Transverse colon (tissue), 4 donors: ENCODE results near the gene GJE1. TPM values are rescaled to one million over a fixed set of nuclear protein-coding genes. Genes with fewer than 3 reads are reported as not detected.
"Not testable (repeated sequence)": the region's sequence is repeated elsewhere in the genome, so short reads cannot be mapped to it uniquely, and the experiment has no call there.

Experiments
- DNase-seq: peaks from one replicate; pipeline ENCODE4 v3.0.0-alpha.2; 2019
- H3K27ac ChIP-seq, 4 donors: fragments of 200-600 bp; sonication (generic); 2 replicates each; pipeline ENCODE4 v1.5.1; 2016 to 2018; ENCODE audit warnings: inconsistent platforms in 4 of 4
- H3K27me3 ChIP-seq: fragments of 200-600 bp; sonication (generic); 2 replicates; pipeline ENCODE4 v1.5.1; 2017; ENCODE audit warnings: inconsistent platforms
- H3K36me3 ChIP-seq, 4 donors: fragments of 200-600 bp; sonication (generic); 2 replicates each; pipeline ENCODE4 v1.5.1; 2017 to 2019; ENCODE audit warnings: inconsistent platforms in 4 of 4
- H3K4me1 ChIP-seq, 4 donors: fragments of 200-600 bp; sonication (generic); 2 replicates each; pipeline ENCODE4 v1.5.1; 2017 to 2020; ENCODE audit warnings: inconsistent platforms in 4 of 4
- H3K4me3 ChIP-seq, 4 donors: fragments of 200-600 bp; sonication (generic); 1 replicate in 1 of 4; 2 replicates in 3 of 4; pipeline versions ENCODE4 v1.5.1 to v1.6.1; 2017 to 2019; ENCODE audit warnings: inconsistent platforms in 4 of 4
- H3K9me3 ChIP-seq, 2 donors: fragments of 200-600 bp; sonication (generic); 2 replicates each; pipeline ENCODE4 v1.5.1; 2017 to 2019; ENCODE audit warnings: inconsistent platforms in 2 of 2
- EP300 ChIP-seq: sonication (generic); formaldehyde crosslinking; IDR thresholded peaks from one replicate; pipeline ENCODE4 v1.6.1; 2017; ENCODE audit warnings: antibody characterized with exemption, low read depth
- POLR2A ChIP-seq: fragments of 450-650 bp; IDR thresholded peaks from one replicate; pipeline ENCODE4 v1.6.1; 2016; ENCODE audit warnings: antibody characterized with exemption, mild to moderate bottlenecking, moderate library complexity
- POLR2AphosphoS5 ChIP-seq, 3 donors: sonication (generic); formaldehyde crosslinking; IDR thresholded peaks; one replicate each; pipeline ENCODE4 v1.6.1; 2016; ENCODE audit warnings: antibody characterized with exemption in 3 of 3
- WGBS, 2 donors: methylation state at CpG; one replicate each; pipeline ENCODE4 v1.1.5; 2018; ENCODE audit warnings: low coverage in 1 of 2; 5-methylcytosine and 5-hydroxymethylcytosine counted together
- in situ Hi-C, 4 donors: fragments of 200-750 bp; cut with MboI; loops; one replicate each; pipeline versions ENCODE4 v1.15.0 to v1.15.1; 2017; ENCODE audit warnings: low sequenced_read_pairs in 3 of 4, low pct_ligation_motif_present in 1 of 4, low pct_unique_long_range_greater_than_20kb in 1 of 4
- intact Hi-C: fragments of 100-400 bp; cut with DNase I; formaldehyde crosslinking; loops from one replicate; pipeline ENCODE4 v1.15.1; 2023; ENCODE audit warnings: low total_unique reads
- total RNA-seq, 4 donors: library from RNA; depleted of rRNA; stranded (reverse); fragments of >200 nt; gene quantifications; one replicate each; pipeline ENCODE4 v1.1.0, GENCODE V29; 2016
- TF ChIP-seq, protein P1 (sequence below), 5 experiments: fragments of 200-600 bp in 3 of 5; fragments of 450-650 bp in 2 of 5; sonication (generic) in 3 of 5; IDR thresholded peaks; 1 replicate in 2 of 5; 2 replicates in 3 of 5; pipeline ENCODE4 v1.5.1; 2016 to 2017; ENCODE audit warnings: antibody characterized with exemption in 5 of 5, inconsistent platforms in 3 of 5, mild to moderate bottlenecking in 2 of 5, moderate library complexity in 1 of 5

GJE1 gene, protein sequence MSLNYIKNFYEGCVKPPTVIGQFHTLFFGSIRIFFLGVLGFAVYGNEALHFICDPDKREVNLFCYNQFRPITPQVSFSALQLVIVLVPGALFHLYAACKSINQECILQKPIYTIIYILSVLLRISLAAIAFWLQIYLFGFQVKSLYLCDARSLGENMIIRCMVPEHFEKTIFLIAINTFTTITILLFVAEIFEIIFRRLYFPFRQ
- total RNA-seq = not detected

DNA sequence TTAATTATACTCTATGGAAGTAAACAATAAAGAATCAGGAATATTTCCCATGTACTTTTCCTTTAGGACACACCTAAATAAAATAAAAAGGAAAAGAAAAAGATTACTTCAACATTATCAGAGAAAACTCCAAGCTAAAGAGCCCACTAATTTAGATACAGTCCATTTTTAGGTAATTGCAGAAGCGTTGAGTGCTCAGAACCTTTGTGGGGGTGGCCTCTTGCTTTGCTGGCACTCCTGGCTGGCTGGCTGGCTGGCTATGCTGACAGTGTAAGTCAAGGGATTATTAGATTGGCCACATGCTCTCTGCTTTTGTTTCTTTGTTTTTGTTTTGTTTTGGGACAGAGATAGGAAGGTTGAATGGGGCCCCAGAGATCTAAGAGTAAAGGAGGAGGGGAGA, at the start of gene GJE1:
GJE1 (plus strand) TSS at position 301 of the 400 bp plus-strand sequence. CDS start 234 bp downstream, outside the sequence.
- intact Hi-C loops (no loop called here), in situ Hi-C loops (no loop called here)
- Histone ChIP-seq H3K4me3 (no peak within 1 kb of the TSS), H3K4me1 (no peaks in the 10 kb centered on the region), H3K27ac (no peak within 1 kb of the TSS), H3K27me3 (no peaks in the 10 kb centered on the region), H3K36me3 (no peaks in the 10 kb centered on the region), H3K9me3 (no peaks in the 10 kb centered on the region)
- DNase-seq = no peak
- TF ChIP-seq POLR2AphosphoS5 (IDR thresholded peaks at IDR 0.05) = no peak
- TF ChIP-seq, protein P1, sequence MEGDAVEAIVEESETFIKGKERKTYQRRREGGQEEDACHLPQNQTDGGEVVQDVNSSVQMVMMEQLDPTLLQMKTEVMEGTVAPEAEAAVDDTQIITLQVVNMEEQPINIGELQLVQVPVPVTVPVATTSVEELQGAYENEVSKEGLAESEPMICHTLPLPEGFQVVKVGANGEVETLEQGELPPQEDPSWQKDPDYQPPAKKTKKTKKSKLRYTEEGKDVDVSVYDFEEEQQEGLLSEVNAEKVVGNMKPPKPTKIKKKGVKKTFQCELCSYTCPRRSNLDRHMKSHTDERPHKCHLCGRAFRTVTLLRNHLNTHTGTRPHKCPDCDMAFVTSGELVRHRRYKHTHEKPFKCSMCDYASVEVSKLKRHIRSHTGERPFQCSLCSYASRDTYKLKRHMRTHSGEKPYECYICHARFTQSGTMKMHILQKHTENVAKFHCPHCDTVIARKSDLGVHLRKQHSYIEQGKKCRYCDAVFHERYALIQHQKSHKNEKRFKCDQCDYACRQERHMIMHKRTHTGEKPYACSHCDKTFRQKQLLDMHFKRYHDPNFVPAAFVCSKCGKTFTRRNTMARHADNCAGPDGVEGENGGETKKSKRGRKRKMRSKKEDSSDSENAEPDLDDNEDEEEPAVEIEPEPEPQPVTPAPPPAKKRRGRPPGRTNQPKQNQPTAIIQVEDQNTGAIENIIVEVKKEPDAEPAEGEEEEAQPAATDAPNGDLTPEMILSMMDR (IDR thresholded peaks at IDR 0.05) = no peak
- TF ChIP-seq EP300 = no peak
- TF ChIP-seq POLR2A = no peak
- WGBS, 2 donors = 17 to 61% methylated on average over 1 of the region's 1 CpG

DNA sequence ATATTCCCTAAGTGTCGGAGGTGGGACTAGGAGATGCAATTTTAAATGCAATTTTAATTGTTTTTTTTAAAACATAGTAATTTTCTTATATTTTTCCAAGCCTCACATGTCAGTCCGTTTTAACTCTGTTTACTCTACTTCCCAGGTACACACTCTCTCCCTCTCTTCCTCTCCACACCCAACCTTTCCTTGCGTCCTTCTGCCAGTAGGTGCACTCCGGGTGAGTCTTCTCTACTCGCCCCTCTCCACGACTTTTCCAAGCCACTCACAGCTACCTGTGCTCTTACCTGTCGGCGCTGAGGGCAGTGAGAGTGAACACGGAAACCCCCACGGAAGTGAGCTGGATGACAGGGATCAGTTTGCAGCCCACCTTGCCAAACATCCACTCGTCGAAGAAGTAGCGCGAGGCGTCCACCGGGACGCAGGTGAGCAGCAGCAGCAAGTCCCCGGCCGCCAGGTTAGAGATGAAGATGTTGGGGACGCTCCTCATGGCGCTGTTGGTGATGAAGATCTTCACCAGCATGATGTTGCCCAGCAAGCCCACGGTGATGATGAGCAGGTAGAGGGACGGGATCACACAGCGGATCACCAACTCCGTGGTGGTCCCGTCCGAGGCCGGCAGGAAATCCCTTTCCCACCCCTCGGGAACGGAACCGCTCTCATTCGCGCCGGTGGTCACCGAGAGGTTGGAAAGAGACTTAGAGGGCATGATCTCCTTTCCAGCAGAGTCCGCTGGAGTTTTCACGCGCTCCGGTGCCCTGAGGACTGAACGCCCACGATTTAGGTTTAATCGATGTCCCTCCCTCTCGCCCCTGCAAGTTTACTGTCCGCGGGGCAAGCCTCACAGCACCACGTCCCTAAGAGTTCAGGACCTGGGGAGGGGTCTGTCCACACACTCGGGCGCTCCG, 44.5 kb upstream of the GJE1 start:
- Histone ChIP-seq H3K4me3 (no peak overlapping the region), H3K9me3 (no peaks in the 10 kb centered on the region), H3K27me3 (peaks cover 18% of the 10 kb centered on the region), H3K27ac (no peak overlapping the region), H3K36me3 (no peaks in the 10 kb centered on the region), H3K4me1 (no peaks in the 10 kb centered on the region)
- in situ Hi-C loops = no loop called here
- intact Hi-C loops = no loop called here
- TF ChIP-seq EP300 = no peak
- TF ChIP-seq POLR2AphosphoS5 (IDR thresholded peaks at IDR 0.05) = no peak
- TF ChIP-seq POLR2A = no peak
- TF ChIP-seq, protein P1 (IDR thresholded peaks at IDR 0.05) = no peak
- 37 to 47% methylated on average over 4 to 49 of the region's 49 CpGs for WGBS, 2 donors
- no peak for DNase-seq

DNA sequence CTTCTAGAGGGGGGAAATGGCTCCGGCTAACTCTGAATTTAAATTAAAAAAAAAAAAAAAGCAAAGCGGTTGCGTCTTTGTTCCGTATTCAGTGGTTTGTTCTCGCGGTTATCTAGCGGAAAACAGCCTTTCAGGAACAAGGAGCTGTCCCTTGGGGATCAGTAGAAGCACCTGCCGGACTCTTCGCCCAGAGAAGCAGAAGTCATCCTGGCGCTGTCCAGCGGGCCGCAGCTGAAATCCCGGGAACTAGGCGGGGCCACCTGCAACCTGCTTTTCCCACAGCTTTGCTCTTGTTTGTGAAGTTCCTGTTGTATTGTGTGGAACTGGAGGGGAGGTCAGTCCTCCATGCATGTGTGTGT, 43.9 kb upstream of the GJE1 start:
- in situ Hi-C loops (no loop called here), intact Hi-C loops (no loop called here)
- H3K4me1 ChIP-seq = no peaks in the 10 kb centered on the region
- TF ChIP-seq POLR2A (no peak), POLR2AphosphoS5 (IDR thresholded peaks at IDR 0.05) (no peak), EP300 (no peak)
- TF ChIP-seq, protein P1 (IDR thresholded peaks at IDR 0.05) = no peak
- H3K4me3 ChIP-seq = no peak overlapping the region
- DNase-seq = no peak
- H3K27me3 ChIP-seq = peaks cover 18% of the 10 kb centered on the region
- H3K36me3 ChIP-seq = no peaks in the 10 kb centered on the region
- 15 to 19% methylated on average over 4 to 14 of the region's 14 CpGs for WGBS, 2 donors
- no peak overlapping the region for H3K27ac ChIP-seq
- H3K9me3 ChIP-seq = no peaks in the 10 kb centered on the region

DNA sequence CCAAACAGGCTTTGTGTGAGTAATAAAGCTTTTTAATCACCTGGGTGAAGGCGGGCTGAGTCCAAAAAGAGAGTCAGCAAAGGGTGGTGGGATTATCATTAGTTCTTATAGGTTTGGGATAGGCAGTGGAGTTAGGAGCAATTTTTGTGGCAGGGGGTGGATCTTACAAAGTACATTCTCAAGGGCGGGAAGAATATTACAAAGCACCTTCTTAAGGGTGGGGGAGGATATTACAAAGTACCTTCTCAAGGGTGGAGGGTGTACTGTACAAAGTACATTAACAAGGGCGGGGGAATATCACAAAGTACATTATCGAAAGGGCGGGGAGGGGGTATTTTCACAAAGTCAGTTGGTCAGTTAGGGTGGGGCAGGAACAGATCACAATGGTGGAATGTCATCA, 27.9 kb upstream of the GJE1 start:
- DNase-seq, H3K27me3 ChIP-seq, H3K9me3 ChIP-seq, H3K27ac ChIP-seq, H3K36me3 ChIP-seq, intact Hi-C loops, H3K4me1 ChIP-seq, H3K4me3 ChIP-seq: not testable (repeated sequence)
- in situ Hi-C loops = loop anchor here in 2 of 4 donors (25.0 kb wide), 1 partner anchor 418 kb away; no protein-coding TSS in a partner anchor
- 80 to 91% methylated on average over 5 of the region's 5 CpGs for WGBS, 2 donors

DNA sequence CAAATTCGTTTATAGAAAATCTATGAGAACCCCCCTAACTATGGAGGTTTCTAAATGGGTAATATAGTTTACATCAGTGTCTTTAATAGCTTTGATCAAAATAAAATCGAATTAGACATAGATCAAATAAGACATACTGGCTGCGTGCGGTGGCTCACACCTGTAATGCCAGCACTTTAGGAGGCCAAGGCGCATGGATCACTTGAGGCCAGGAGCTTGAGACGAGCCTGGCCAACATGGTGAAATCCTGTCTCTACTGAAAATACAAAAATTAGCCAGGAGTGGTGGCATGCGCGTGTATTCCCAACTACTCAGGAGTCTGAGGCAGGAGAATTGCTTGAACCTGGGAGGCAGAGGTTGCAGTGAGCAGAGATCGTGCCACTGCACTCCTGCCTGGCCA, 21.9 kb upstream of the GJE1 start:
- in situ Hi-C loops = loop anchor here in 2 of 4 donors (25.0 kb wide), 1 partner anchor 424 kb away; no protein-coding TSS in a partner anchor
- H3K36me3 ChIP-seq, DNase-seq, intact Hi-C loops, H3K4me1 ChIP-seq, H3K9me3 ChIP-seq, H3K27ac ChIP-seq, H3K27me3 ChIP-seq, H3K4me3 ChIP-seq: not testable (repeated sequence)
- 79 to 88% methylated on average over 7 to 9 of the region's 9 CpGs for WGBS, 2 donors
